ENCODE data around the gene BRSK1. TPM values are rescaled to one million over a fixed set of nuclear protein-coding genes. Genes with fewer than 3 reads are reported as not detected.

The BRSK1 gene
- polyA plus RNA-seq, 3 donors: not detected

DNA sequence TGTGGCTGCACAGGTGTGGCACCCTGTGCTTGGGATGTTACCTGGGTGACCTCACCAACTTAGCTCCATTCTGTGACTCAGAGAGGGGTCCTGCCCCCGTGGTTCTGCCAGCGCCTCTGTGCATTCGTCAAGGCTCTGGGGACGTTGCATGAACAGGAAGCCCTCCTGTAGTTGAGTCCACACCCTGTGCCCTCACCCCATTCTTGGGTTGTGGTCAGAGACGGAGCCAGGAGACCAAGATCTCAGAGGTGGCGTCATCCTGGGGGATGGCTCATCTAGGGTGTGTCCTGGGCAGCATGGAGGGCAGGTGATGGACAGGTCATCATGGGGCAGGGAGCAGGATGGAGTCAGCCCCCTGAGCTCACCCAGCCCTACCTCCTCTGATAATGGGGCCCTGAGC, 68.2 kb downstream of the BRSK1 start:
- Mint-ChIP-seq H3K4me1 (peaks cover 33% of the 10 kb centered on the region), H3K4me3 (peak overlapping the region in 1 of 2 donors; percentile 90), H3K9me3 (peaks cover 0 to 11% (median 8%) of the 10 kb centered on the region in 7 donors), H3K27me3 (ENCODE audit: low read depth in 3 of 3) (peaks cover 49 to 62% (median 54%) of the 10 kb centered on the region in 3 donors), H3K36me3 (peaks cover 5 to 8% of the 10 kb centered on the region in 2 donors), H3K27ac (peak overlapping the region in 1 of 7 donors; percentile 63)
- TF ChIP-seq, protein P1, sequence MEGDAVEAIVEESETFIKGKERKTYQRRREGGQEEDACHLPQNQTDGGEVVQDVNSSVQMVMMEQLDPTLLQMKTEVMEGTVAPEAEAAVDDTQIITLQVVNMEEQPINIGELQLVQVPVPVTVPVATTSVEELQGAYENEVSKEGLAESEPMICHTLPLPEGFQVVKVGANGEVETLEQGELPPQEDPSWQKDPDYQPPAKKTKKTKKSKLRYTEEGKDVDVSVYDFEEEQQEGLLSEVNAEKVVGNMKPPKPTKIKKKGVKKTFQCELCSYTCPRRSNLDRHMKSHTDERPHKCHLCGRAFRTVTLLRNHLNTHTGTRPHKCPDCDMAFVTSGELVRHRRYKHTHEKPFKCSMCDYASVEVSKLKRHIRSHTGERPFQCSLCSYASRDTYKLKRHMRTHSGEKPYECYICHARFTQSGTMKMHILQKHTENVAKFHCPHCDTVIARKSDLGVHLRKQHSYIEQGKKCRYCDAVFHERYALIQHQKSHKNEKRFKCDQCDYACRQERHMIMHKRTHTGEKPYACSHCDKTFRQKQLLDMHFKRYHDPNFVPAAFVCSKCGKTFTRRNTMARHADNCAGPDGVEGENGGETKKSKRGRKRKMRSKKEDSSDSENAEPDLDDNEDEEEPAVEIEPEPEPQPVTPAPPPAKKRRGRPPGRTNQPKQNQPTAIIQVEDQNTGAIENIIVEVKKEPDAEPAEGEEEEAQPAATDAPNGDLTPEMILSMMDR (IDR thresholded peaks at IDR 0.05): no peak
- Histone ChIP-seq H3K4me1 (ENCODE audit: control insufficient read depth in 1 of 2, insufficient read depth in 2 of 2, low read length in 2 of 2) (peaks cover 22 to 28% of the 10 kb centered on the region in 2 donors), H3K4me3 (replicated peaks in 1 of 3; ENCODE audit: low read depth in 2 of 3, low read length in 3 of 3) (no peak overlapping the region), H3K27me3 (ENCODE audit: control insufficient read depth in 2 of 2, insufficient read depth in 2 of 2, low read length in 2 of 2) (peaks cover 13 to 57% of the 10 kb centered on the region in 2 donors), H3K9me3 (replicated peaks in 1 of 2; ENCODE audit: control insufficient read depth in 1 of 2, insufficient read depth in 1 of 2, low read length in 2 of 2) (peaks cover 0 to 9% of the 10 kb centered on the region in 2 donors), H3K36me3 (replicated peaks in 1 of 2; ENCODE audit: control insufficient read depth in 1 of 2, insufficient read depth in 2 of 2, low read length in 2 of 2) (peaks cover 0 to 2% of the 10 kb centered on the region in 2 donors), H3K27ac (ENCODE audit: low read depth in 1 of 2, low read length in 2 of 2) (no peak overlapping the region), H3K9ac (ENCODE audit: insufficient read depth, low read length, poor library complexity, severe bottlenecking) (no peak overlapping the region), H2AFZ (ENCODE audit: insufficient read depth, low read depth, low read length, poor library complexity, severe bottlenecking) (no peak overlapping the region), H3K79me2 (ENCODE audit: insufficient read depth, low read length) (no peaks in the 10 kb centered on the region), H3K4me2 (replicated peaks; ENCODE audit: extremely low read depth, low read length, poor library complexity, severe bottlenecking) (no peak overlapping the region), H4K20me1 (ENCODE audit: insufficient read depth, low read length) (no peaks in the 10 kb centered on the region)
- intact Hi-C loops (cut with micrococcal nuclease): loop anchor here in 1 of 2 donors (5.0 kb wide), 1 partner anchor 40 kb away; no protein-coding TSS in a partner anchor
- 19% methylated on average over 4 of the region's 6 CpGs for WGBS (ENCODE audit: insufficient coverage)
- DNase-seq: peak in 2 of 3 donors; percentile 20 to 28

DNA sequence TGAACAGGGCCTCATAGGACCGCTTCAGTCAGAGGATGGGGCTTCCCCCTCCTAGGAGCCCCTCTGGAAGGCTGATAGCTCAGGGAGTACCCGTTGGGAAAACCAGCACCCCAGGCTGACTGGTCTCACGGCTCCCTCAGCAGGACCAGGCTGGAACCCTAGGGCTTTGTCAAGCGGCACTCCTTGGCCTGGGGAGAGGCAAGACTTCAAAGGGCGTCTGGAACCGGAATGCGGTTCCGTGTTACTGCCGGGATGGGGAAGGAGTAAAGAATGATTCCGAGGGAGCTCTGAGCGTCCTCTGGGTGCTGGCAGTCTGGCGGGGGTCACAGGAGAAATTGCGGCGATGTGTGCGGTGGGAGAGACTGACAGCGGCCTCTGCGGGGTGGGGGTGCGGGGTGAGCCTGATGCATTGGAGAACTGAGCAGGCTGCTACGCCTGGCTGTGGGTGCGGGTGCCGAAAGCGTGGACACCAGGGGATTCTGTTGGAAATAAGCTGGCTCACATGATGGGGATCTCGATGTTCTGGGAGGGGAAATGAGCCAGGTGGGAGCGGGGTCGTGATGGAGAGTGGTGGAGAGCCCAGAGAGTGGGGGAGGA, 68.8 kb downstream of the BRSK1 start:
- 71% methylated on average over 25 of the region's 25 CpGs for WGBS (ENCODE audit: insufficient coverage)
- H3K4me1 ChIP-seq (ENCODE audit: control insufficient read depth in 1 of 2, insufficient read depth in 2 of 2, low read length in 2 of 2): peaks cover 22 to 28% of the 10 kb centered on the region in 2 donors
- no peak overlapping the region for H2AFZ ChIP-seq (ENCODE audit: insufficient read depth, low read depth, low read length, poor library complexity, severe bottlenecking)
- H3K4me3 ChIP-seq (replicated peaks in 1 of 3; ENCODE audit: low read depth in 2 of 3, low read length in 3 of 3): no peak overlapping the region
- peaks cover 5 to 8% of the 10 kb centered on the region in 2 donors for H3K36me3 Mint-ChIP-seq
- H3K9me3 ChIP-seq (replicated peaks in 1 of 2; ENCODE audit: control insufficient read depth in 1 of 2, insufficient read depth in 1 of 2, low read length in 2 of 2): peaks cover 0 to 9% of the 10 kb centered on the region in 2 donors
- H3K9me3 Mint-ChIP-seq: peaks cover 0 to 11% (median 8%) of the 10 kb centered on the region in 7 donors
- peaks cover 49 to 68% (median 59%) of the 10 kb centered on the region in 3 donors for H3K27me3 Mint-ChIP-seq (ENCODE audit: low read depth in 3 of 3)
- DNase-seq: no peak
- peak overlapping the region; percentile 39 to 90 for H3K4me3 Mint-ChIP-seq
- H3K4me2 ChIP-seq (replicated peaks; ENCODE audit: extremely low read depth, low read length, poor library complexity, severe bottlenecking): no peak overlapping the region
- intact Hi-C loops (cut with micrococcal nuclease): loop anchor here in 1 of 2 donors (5.0 kb wide), 1 partner anchor 40 kb away; no protein-coding TSS in a partner anchor
- H3K27ac Mint-ChIP-seq: peak overlapping the region in 2 of 7 donors; percentile 15 to 70
- H3K36me3 ChIP-seq (replicated peaks in 1 of 2; ENCODE audit: control insufficient read depth in 1 of 2, insufficient read depth in 2 of 2, low read length in 2 of 2): peaks cover 0 to 1% of the 10 kb centered on the region in 2 donors
- no peaks in the 10 kb centered on the region for H4K20me1 ChIP-seq (ENCODE audit: insufficient read depth, low read length)
- H3K9ac ChIP-seq (ENCODE audit: insufficient read depth, low read length, poor library complexity, severe bottlenecking): no peak overlapping the region
- H3K27me3 ChIP-seq (ENCODE audit: control insufficient read depth in 2 of 2, insufficient read depth in 2 of 2, low read length in 2 of 2): peaks cover 13 to 62% of the 10 kb centered on the region in 2 donors
- H3K27ac ChIP-seq (ENCODE audit: low read depth in 1 of 2, low read length in 2 of 2): no peak overlapping the region
- no peaks in the 10 kb centered on the region for H3K79me2 ChIP-seq (ENCODE audit: insufficient read depth, low read length)
- TF ChIP-seq, protein P1 (IDR thresholded peaks at IDR 0.05): no peak
- H3K4me1 Mint-ChIP-seq: peaks cover 33% of the 10 kb centered on the region
